Measurements from ENCODE around the gene RFX1. TPM values are rescaled to one million over a fixed set of nuclear protein-coding genes. Genes with fewer than 3 reads are reported as not detected.

Gene RFX1
- total and polyA plus RNA-seq, 4 donors: 1.8 to 5.6 (median 3.5) TPM

DNA sequence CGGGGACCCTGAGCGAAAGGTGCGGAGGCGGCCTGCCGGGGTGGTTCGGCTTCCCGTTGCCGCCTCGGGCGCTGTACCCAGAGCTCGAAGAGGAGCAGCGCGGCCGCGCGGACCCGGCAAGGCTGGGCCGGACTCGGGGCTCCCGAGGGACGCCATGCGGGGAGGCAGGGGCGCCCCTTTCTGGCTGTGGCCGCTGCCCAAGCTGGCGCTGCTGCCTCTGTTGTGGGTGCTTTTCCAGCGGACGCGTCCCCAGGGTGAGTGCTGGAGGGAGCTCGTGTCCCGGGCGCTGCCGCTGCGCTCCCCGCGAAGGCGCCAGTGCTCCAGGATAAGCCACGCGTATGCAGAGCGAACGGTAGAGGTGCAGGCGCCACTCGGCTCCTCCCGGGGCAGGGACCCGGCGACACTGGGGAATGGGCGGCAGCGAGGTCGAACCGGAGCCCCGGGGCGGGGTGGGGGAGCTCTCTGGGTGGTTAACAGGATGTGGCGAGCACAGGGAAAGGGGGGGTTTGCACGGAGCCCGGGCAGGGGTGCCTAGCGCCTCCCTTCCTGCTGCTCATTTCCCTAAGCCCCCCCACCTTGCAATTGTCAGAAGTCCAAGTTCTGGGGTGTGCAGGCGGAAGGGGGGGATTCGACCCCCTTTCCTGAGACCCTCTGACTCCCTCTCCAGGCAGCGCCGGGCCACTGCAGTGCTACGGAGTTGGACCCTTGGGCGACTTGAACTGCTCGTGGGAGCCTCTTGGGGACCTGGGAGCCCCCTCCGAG lies 25.8 kb upstream of the RFX1 start, which contains the start of gene IL27RA (continued):
- TF ChIP-seq, protein P1, sequence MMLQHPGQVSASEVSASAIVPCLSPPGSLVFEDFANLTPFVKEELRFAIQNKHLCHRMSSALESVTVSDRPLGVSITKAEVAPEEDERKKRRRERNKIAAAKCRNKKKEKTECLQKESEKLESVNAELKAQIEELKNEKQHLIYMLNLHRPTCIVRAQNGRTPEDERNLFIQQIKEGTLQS (IDR thresholded peaks at IDR 0.05): no peak
- TF ChIP-seq HNF4G (IDR thresholded peaks at IDR 0.05) (no peak), FOXA2 (IDR thresholded peaks at IDR 0.05) (no peak), FOXA1 (IDR thresholded peaks at IDR 0.05) (no peak), GABPA (IDR thresholded peaks at IDR 0.05 in 1 of 2, conservative IDR thresholded peaks at IDR 0.05 in 1 of 2) (no peak)

GRCh38 chr19:14030997-14031718 lies 25.0 kb upstream of the RFX1 start:
- H3K9ac ChIP-seq (ENCODE audit: low read depth in 1 of 2, low read length in 2 of 2): no peak overlapping the region
- 25% methylated on average over 20 of the region's 20 CpGs for WGBS
- DNase-seq (ENCODE audit: low spot score): no peak
- H3K27ac ChIP-seq (ENCODE audit: low read depth in 1 of 2, low read length in 2 of 2): peak overlapping the region; percentile 56 to 62
- H3K4me1 ChIP-seq (ENCODE audit: control insufficient read depth in 4 of 4, insufficient read depth in 4 of 4, low read length in 3 of 4): peaks cover 0 to 10% (median 5%) of the 10 kb centered on the region in 4 donors
- TF ChIP-seq NR2F2 (IDR thresholded peaks at IDR 0.05): no peak
- no peaks in the 10 kb centered on the region for H3K36me3 ChIP-seq (ENCODE audit: control insufficient read depth in 4 of 4, insufficient read depth in 3 of 4, low read depth in 1 of 4, low read length in 3 of 4)
- H3K9me3 ChIP-seq (ENCODE audit: control insufficient read depth in 4 of 4, low read length in 3 of 4): no peaks in the 10 kb centered on the region
- peak overlapping the region; percentile 49 to 75 (median 59) for H3K4me3 ChIP-seq (ENCODE audit: low read depth in 1 of 3, low read length in 3 of 3)
- H3K27me3 ChIP-seq (ENCODE audit: control insufficient read depth in 4 of 4, insufficient read depth in 4 of 4, low read length in 3 of 4): no peaks in the 10 kb centered on the region

DNA sequence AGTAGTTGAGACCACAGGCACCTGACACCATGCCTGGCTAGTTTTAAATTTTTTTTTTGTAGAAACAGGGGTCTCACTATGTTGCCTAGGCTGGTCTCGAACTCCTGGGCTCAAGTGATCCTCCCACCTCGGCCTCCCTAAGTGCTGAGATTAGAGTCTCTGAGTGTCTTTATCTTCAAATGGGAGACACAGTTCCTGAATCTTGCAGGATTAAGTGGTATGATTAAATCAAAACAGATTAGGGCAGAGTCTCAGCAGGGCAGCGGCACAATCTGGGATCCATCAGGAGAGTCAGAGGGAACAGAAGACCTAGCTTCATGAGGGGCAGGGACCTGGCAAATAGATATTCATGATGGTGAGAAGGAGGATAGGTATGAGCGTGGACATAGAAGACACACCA lies 22.8 kb upstream of the RFX1 start:
- Histone ChIP-seq H3K36me3 (ENCODE audit: control insufficient read depth in 4 of 4, insufficient read depth in 3 of 4, low read depth in 1 of 4, low read length in 3 of 4) (no peaks in the 10 kb centered on the region), H3K9ac (ENCODE audit: low read depth in 1 of 2, low read length in 2 of 2) (no peak overlapping the region), H3K27me3 (ENCODE audit: control insufficient read depth in 4 of 4, insufficient read depth in 4 of 4, low read length in 3 of 4) (no peaks in the 10 kb centered on the region), H3K27ac (ENCODE audit: low read depth in 1 of 2, low read length in 2 of 2) (no peak overlapping the region), H3K4me3 (ENCODE audit: low read depth in 1 of 3, low read length in 3 of 3) (no peak overlapping the region), H3K9me3 (ENCODE audit: control insufficient read depth in 4 of 4, low read length in 3 of 4) (no peaks in the 10 kb centered on the region), H3K4me1 (ENCODE audit: control insufficient read depth in 4 of 4, insufficient read depth in 4 of 4, low read length in 3 of 4) (peaks cover 0 to 10% (median 5%) of the 10 kb centered on the region in 4 donors)
- DNase-seq (ENCODE audit: low spot score): no peak
- 82% methylated on average over 4 of the region's 4 CpGs for WGBS
- TF ChIP-seq GABPA (IDR thresholded peaks at IDR 0.05 in 1 of 2, conservative IDR thresholded peaks at IDR 0.05 in 1 of 2): no peak
- TF ChIP-seq CTCF (IDR thresholded peaks at IDR 0.05; ENCODE audit: low read depth, low read length, missing input control): no peak
- no peak for TF ChIP-seq TAF1 (conservative IDR thresholded peaks at IDR 0.05)
- no peak for TF ChIP-seq FOXA1 (IDR thresholded peaks at IDR 0.05)
- TF ChIP-seq RXRA (IDR thresholded peaks at IDR 0.05): no peak
- TF ChIP-seq SP1 (IDR thresholded peaks at IDR 0.05): no peak
- TF ChIP-seq, protein P2, sequence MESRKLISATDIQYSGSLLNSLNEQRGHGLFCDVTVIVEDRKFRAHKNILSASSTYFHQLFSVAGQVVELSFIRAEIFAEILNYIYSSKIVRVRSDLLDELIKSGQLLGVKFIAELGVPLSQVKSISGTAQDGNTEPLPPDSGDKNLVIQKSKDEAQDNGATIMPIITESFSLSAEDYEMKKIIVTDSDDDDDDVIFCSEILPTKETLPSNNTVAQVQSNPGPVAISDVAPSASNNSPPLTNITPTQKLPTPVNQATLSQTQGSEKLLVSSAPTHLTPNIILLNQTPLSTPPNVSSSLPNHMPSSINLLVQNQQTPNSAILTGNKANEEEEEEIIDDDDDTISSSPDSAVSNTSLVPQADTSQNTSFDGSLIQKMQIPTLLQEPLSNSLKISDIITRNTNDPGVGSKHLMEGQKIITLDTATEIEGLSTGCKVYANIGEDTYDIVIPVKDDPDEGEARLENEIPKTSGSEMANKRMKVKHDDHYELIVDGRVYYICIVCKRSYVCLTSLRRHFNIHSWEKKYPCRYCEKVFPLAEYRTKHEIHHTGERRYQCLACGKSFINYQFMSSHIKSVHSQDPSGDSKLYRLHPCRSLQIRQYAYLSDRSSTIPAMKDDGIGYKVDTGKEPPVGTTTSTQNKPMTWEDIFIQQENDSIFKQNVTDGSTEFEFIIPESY (IDR thresholded peaks at IDR 0.05): no peak
- no peak for TF ChIP-seq YY1 (IDR thresholded peaks at IDR 0.05)

All from liver (tissue), 9 donors.